HG02571 (cell line): ENCODE measurements around the gene CENPS.
"Not testable (repeated sequence)": the region's sequence is repeated elsewhere in the genome, so short reads cannot be mapped to it uniquely, and the experiment has no call there.

Experiments used
- ATAC-seq: cut with Tn5 transposase; IDR thresholded peaks from one replicate; pipeline ENCODE4 v1.9.1; 2021; ENCODE audit warnings: mild to moderate bottlenecking, moderate library complexity; ENCODE audit not compliant: unreplicated experiment

CENPS gene

GRCh38 chr1:10430216-10431069, at the start of gene CENPS:
TSS of gene CENPS (plus strand) at chr1:10430433. CDS start at chr1:10430518, 85 bp downstream.
- ATAC-seq = peak; percentile 78

GRCh38 chr1:10380594-10381275, 49.5 kb upstream of the CENPS start:
- no peak for ATAC-seq

- no peak for ATAC-seq
These were observed 46.6 kb upstream of the CENPS start for GRCh38 chr1:10383630-10384029.

DNA sequence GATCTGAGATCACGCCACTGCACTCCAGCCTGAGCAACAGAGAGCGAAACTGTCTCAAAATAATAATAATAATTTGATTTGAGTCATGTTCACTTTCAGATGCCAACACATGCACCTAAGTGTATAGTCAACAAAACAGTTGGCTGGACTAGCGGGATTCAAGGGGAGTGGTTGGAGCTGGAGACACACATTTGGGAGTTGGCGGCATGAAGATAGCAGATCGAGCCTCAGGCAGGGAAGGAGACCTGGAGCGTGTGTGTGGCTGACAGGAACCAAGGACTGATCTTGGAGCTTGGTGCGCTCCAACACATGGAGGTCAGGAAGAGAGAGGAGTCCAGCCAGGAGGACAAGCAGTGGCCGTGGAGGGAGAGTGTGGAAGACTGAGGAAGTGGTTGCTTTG, 46.0 kb upstream of the CENPS start:
- no peak for ATAC-seq

DNA sequence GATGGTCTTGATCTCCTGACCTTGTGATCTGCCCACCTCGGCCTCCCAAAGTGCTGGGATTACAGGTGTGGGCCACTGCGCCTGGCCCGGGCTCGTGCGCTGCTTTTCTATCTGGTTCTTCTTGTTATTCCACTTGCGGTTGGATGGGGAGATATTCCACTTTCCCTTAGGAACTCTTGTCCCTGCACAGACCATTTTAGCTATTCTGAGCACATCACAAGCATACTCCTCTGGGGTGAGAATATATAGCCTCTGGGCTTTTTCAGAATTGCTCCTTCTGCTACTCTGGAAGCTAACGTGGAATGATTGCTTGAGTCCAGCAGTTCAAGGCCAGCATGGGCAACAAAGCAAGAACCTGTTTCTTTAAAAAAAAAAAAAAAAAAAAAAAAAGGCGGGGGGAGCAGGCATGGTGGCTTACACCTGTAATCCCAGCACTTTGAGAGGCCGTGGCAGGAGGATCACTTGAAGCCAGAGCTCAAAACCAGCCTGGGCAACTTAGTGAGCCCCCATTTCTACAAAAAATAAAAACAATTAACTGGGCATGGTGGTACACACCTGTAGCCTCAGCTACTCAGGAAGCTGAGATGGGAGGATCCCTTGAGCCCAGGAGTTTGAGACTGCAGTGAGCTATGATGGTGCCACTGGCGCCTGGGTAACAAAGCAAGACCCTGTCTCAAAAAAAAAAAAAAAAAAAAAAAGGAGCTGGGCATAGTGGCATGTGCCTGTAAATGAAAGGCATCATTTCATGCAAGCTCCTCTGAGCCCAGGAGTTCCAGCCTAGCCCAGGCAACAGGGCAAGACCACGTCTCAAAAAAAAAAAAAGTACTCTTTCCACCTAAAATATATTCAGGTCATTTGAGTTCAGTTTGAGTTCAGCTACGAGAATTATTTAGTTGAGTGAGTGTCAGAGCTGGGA, 43.2 kb upstream of the CENPS start:
- no peak for ATAC-seq

GRCh38 chr1:10387677-10388386, 42.4 kb upstream of the CENPS start:
- no peak for ATAC-seq

DNA sequence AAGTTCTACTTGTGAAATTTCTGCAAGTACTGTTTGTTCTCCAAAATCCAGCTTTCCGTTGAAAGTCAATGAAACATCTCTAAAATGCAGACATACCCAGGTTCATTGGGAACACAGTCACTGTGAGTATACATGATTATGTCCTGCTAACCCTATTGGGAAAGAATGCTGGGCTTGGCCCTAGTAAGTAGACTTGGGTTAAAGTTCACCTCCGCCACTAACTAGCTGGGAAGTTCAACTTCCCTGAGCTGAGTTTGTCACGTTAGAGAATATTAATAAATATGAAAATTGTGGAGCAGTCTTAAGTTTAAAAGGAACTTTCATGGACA, 41.9 kb upstream of the CENPS start:
- ATAC-seq = no peak

DNA sequence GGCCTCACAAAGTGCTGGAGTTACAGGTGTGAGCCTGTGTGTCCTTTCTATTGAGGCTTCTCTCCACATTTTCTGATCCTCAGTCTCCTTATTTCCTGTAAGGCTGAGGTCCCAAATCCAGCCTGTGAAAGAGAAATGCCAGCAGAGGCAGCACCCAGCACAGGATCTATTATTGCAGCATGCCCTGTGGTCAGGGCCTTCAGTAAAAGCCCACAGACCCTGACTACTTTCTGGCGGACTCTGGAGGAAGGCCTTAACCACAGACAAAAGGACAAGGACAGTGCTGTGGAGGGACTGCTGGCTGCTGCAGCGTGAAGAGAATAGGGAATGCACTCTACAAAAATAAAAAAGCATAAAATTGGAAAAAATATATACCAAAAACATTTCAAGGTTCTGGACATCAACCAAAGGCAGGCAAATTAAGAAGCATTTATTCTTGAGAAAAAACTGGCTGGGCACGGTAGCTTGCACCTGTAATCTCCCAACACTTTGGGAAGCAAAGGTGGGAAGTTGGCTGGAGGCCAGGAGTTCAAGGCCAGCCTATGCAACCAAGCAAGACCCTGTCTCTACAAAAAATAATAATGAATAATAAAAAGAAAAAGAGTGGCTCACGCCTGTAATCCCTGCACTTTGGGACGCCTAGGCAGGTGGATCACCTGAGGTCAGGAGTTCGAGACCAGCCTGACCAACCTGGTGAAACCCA, 40.8 kb upstream of the CENPS start:
- ATAC-seq = no peak

DNA sequence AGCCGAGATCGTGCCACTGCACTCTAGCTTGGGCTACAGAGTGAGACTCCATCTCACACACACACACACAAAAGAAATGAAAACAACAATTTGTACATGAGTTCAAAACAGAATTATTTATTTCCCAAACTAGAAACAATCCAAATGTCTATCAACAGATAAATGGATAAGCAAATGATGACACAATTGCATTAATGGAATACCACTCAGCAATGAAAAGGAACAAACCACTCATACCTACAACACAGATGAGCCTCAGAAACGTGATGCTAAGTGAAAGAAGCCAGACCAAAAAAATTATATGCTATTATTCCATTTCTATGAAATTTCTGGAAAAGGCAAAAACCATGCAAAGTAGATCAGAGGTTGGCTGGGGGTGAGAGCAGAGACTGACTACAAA, 33.4 kb upstream of the CENPS start:
- ATAC-seq = no peak

- no peak for ATAC-seq
These were observed 31.9 kb upstream of the CENPS start for GRCh38 chr1:10398278-10398733.

DNA sequence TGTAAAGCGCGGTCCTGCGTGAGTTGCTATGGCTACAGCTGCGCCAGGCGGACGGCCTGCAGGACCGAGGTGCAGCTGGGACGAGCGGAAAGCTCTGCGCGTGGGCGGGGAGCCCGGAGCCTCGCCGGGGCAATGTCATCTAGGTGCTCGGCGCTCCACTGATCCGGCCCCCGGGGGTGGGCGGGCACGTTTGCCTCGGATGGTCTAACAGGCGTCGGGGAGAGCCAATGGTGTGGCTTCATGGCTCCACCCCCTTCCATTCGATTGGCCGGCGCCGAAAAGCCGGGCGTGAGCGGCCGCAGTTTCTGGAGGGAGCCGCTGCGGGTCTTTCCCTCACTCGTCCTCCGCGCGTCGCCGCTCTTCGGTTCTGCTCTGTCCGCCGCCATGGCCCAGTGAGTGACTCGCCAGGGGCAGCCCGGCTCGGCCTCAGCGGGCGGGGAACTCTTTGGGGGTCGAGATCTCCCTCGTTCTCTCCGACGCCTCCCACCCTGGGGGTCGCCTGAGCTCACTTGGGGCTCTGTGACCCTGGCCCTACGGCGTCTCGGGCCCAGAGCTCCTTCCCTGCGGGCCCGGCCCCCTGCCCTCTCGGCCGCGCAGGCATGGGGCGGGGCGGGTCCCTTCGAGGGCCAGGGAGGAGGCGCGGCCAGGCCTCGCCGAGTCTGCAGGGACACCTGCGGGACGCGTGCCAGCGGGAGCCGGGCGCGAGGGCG, 31.3 kb upstream of the CENPS start, which contains the start of gene PGD:
Gene PGD, plus strand, starts transcription at position 331 of the 710 bp plus-strand sequence. Its CDS starts 54 bp downstream, at position 385.
- peak; percentile 96 for ATAC-seq

- ATAC-seq = no peak
These were observed 30.7 kb upstream of the CENPS start for GRCh38 chr1:10399444-10399941.

- no peak for ATAC-seq
These were observed 30.2 kb upstream of the CENPS start for GRCh38 chr1:10400013-10400412.

GRCh38 chr1:10401281-10401680, 29.0 kb upstream of the CENPS start:
- ATAC-seq = no peak

DNA sequence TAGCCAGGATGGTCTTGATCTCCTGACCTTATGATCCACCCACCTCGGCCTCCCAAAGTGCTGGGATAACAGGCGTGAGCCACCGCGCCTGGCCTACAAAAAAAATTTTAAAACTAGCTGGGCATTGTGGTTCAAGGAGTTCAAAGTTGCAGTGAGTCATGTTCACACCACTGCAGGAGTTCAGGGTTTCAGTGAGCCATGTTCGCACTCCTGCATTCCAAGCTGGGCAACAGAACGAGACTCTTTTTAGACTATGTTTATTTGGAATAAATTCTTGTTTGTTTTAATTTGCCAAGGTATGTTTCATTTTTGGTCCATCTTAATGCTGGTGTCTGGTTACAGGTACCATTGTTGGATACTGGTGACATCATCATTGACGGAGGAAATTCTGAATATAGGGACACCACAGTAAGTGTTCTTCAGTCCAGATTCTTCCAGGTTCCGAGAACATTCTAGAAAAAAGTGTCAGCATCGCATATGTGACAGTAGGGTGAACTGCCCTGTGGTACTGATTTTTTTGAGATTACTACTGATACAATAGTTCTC, 27.4 kb upstream of the CENPS start:
- ATAC-seq = no peak

DNA sequence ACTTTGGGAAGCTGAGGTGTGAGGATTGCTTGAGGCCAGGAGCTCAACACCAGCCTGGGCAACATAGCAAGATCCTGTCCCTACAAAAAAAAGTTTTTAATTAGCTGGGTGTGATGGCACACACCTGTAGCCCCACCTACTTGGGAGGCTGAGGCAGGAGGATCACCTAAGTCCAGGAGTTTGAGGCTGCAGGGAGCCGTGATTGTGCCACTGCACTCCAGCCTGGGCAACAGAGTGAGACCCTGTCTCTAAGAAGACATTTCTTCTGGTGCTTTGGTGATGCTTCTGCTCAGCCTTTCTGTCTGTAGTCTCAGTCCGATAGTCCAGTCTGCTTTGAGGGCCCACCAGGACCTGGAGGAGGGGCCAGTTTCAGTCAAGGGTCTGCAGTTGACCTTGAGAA, 23.0 kb upstream of the CENPS start:
- no peak for ATAC-seq

- no peak for ATAC-seq
These were observed 14.9 kb upstream of the CENPS start for GRCh38 chr1:10415211-10415930.

DNA sequence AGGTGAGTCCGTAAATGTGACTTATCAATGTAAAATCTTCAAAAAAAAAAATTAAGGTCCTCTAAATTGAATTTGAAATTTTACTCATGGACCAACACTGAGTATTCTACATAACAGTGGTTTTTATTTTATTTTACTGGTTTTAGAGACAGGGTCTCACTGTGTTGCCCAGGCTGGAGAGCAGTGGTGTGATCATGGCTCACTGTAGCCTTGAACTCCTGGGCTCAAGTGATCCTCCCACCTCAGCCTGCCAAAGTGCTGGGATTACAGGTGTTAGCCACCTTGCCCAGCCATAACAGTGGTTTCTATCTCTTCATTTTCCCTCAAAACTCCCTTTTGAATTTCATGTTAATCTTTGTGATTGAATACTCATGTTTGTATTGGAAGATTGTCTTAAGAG, 14.3 kb upstream of the CENPS start:
- ATAC-seq = not testable (repeated sequence)
